ENCODE measurements around the gene ABCC12.

- TF ChIP-seq, protein P1, sequence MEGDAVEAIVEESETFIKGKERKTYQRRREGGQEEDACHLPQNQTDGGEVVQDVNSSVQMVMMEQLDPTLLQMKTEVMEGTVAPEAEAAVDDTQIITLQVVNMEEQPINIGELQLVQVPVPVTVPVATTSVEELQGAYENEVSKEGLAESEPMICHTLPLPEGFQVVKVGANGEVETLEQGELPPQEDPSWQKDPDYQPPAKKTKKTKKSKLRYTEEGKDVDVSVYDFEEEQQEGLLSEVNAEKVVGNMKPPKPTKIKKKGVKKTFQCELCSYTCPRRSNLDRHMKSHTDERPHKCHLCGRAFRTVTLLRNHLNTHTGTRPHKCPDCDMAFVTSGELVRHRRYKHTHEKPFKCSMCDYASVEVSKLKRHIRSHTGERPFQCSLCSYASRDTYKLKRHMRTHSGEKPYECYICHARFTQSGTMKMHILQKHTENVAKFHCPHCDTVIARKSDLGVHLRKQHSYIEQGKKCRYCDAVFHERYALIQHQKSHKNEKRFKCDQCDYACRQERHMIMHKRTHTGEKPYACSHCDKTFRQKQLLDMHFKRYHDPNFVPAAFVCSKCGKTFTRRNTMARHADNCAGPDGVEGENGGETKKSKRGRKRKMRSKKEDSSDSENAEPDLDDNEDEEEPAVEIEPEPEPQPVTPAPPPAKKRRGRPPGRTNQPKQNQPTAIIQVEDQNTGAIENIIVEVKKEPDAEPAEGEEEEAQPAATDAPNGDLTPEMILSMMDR (IDR thresholded peaks at IDR 0.05), result no peak
- TF ChIP-seq POLR2A (IDR thresholded peaks at IDR 0.05), result no peak
Measured at GRCh38 chr16:48180868-48181480, 25.2 kb upstream of the ABCC12 start.
